ENCODE measurements around the gene PCBD1.

DNA sequence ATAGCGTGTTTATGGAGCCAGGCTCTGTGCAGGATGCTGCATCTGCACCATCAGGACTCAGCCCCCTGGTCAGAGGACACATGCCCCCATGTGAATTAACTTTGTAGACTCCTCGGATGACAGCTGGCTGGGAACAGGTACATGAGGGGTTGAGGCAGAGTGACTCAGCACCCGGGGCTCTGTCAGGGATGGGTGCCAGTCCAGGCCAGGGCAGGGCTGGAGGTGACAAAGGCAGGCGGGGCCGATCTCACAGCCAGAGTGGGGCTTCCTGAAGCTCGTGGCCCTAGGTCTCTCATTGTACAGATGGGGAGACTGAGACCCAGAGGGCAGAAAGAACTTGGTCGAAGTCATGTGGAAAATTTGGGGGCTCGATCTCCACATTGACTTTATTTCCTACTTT lies 35.3 kb upstream of the PCBD1 start:
- TF ChIP-seq POLR2A (IDR thresholded peaks at IDR 0.05; ENCODE audit: low read depth, low read length): no peak
- TF ChIP-seq POLR2AphosphoS5 (IDR thresholded peaks at IDR 0.05; ENCODE audit: low read depth, low read length): no peak
- no peak for TF ChIP-seq TAF1 (IDR thresholded peaks at IDR 0.05; ENCODE audit: low read depth, low read length)
